ENCODE results near the gene R3HCC1L.

GRCh38 chr10:98252464-98252863, 118.0 kb downstream of the R3HCC1L start:
- TF ChIP-seq POLR2A (IDR thresholded peaks at IDR 0.05; ENCODE audit: low read length), result no peak
- no peak for TF ChIP-seq GATA1 (IDR thresholded peaks at IDR 0.05; ENCODE audit: low read depth, low read length)

All from erythroblast (primary cell).